ENCODE data around the gene ITPA. TPM values are rescaled to one million over a fixed set of nuclear protein-coding genes. Genes with fewer than 3 reads are reported as not detected.
"Not testable (repeated sequence)": the region's sequence is repeated elsewhere in the genome, so short reads cannot be mapped to it uniquely, and the experiment has no call there.

Gene ITPA
- total RNA-seq, 1 donor from 2014 or later = 58.4 TPM

DNA sequence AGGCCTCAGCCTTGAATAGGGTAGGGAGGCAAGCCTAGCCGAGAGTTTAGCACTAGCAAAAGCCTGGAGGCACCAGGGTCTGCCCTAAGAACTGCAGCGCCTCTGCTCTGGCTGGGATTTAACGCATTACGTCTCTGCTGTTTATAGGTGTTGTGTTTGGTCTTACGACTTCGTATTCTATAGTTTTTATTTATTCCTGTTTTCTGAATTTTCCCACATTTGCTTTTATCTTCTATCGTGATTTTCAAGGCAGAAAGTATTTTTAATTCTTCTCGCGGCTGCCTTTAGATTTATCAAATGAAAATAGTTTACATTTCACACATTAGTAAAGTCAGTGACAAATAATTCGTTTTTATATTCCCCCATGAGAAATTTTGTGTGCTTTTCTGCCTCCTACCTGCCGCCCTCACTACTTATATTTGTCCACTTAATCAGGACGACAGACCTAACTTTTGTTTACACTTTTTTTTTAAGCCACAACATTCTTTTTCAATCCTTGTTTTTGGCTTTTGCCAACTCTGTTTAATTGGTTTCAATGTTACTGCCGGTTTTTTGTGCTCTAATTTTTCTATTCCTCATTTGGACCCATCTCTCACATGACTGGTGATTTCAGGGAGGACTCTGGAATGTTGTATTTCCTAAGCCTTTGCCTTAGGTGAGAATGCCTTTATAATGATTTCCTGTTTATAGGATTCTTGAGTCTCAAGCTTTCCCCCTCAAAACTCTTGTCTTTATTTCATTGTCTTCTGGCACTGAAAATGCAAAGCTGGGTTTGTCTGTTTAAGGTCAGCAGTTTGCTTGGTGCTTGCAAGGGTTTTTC, 34.6 kb upstream of the ITPA start:
- H3K4me3 Mint-ChIP-seq (ENCODE audit: unreplicated experiment) = peak overlapping the region; percentile 88
- no peaks in the 10 kb centered on the region for H3K9me3 Mint-ChIP-seq (ENCODE audit: unreplicated experiment)
- TF ChIP-seq, protein P1, sequence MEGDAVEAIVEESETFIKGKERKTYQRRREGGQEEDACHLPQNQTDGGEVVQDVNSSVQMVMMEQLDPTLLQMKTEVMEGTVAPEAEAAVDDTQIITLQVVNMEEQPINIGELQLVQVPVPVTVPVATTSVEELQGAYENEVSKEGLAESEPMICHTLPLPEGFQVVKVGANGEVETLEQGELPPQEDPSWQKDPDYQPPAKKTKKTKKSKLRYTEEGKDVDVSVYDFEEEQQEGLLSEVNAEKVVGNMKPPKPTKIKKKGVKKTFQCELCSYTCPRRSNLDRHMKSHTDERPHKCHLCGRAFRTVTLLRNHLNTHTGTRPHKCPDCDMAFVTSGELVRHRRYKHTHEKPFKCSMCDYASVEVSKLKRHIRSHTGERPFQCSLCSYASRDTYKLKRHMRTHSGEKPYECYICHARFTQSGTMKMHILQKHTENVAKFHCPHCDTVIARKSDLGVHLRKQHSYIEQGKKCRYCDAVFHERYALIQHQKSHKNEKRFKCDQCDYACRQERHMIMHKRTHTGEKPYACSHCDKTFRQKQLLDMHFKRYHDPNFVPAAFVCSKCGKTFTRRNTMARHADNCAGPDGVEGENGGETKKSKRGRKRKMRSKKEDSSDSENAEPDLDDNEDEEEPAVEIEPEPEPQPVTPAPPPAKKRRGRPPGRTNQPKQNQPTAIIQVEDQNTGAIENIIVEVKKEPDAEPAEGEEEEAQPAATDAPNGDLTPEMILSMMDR (IDR thresholded peaks at IDR 0.05) = peak; percentile 10
- no peaks in the 10 kb centered on the region for H3K36me3 Mint-ChIP-seq (ENCODE audit: unreplicated experiment)
- peak overlapping the region; percentile 44 for H3K27ac Mint-ChIP-seq (ENCODE audit: unreplicated experiment)
- no peak for DNase-seq (ENCODE audit: extremely low spot score, unreplicated experiment)
- H3K27me3 Mint-ChIP-seq (ENCODE audit: unreplicated experiment) = peaks cover 4% of the 10 kb centered on the region
- peaks cover 25% of the 10 kb centered on the region for H3K4me1 Mint-ChIP-seq (ENCODE audit: unreplicated experiment)

DNA sequence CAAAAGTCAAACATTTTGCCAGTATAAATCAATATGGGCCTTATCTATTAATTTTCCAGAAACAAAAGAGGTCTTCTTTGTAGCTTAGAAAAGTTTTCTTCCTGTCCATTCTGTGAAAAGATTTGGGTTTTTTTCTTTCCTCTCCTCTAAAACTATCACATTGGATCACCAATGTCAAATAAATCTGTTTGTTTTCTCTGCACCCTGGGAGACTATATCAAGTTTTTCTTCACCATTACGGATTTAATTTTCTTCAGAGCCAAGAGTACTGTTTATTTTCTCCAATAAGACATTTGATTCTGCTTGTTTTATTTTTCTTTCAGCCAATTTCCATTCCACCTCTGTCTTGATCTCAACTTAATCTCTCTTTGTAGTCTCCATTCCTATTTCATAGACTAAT, 34.0 kb upstream of the ITPA start:
- peaks cover 4% of the 10 kb centered on the region for H3K27me3 Mint-ChIP-seq (ENCODE audit: unreplicated experiment)
- no peaks in the 10 kb centered on the region for H3K9me3 Mint-ChIP-seq (ENCODE audit: unreplicated experiment)
- H3K4me3 Mint-ChIP-seq (ENCODE audit: unreplicated experiment) = peak overlapping the region; percentile 88
- TF ChIP-seq, protein P1 (IDR thresholded peaks at IDR 0.05) = no peak
- no peak for DNase-seq (ENCODE audit: extremely low spot score, unreplicated experiment)
- peak overlapping the region; percentile 44 for H3K27ac Mint-ChIP-seq (ENCODE audit: unreplicated experiment)
- no peaks in the 10 kb centered on the region for H3K36me3 Mint-ChIP-seq (ENCODE audit: unreplicated experiment)
- H3K4me1 Mint-ChIP-seq (ENCODE audit: unreplicated experiment) = peaks cover 25% of the 10 kb centered on the region

DNA sequence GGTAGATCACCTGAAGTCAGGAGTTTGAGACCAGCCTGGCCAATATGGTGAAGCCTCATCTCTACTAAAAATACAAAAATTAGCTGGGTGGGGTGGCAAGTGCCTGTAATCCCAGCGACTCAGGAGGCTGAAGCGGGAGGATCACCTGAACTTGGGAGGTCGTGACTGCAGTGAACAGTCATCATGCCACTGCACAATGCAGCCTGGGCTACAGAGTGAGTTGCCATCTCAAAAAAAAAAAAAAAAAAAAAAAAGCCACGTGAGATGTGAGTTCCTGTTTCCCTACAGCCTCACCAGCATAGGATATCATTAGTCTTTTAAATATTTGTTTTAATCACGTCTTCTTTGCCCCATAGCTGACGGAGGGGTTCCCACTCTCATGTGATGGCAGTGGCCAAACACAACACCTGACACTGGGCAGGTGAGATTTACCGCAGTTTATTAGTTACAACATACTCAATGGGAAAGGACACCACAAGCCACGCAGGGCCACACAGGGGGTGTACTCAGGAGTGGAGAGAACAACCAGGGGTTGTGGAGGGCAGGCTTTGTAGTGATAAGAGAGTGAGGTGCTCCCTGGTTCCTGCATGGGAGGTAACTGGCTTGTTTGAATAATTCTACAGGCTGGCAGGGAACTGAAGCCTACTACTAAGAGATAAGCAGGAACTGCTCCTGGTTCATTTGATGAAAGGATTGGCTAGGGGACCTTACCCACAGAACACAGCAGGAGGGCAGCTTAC, 31.4 kb upstream of the ITPA start:
- no peak overlapping the region for H3K27ac Mint-ChIP-seq (ENCODE audit: unreplicated experiment)
- TF ChIP-seq, protein P1 (IDR thresholded peaks at IDR 0.05) = no peak
- DNase-seq (ENCODE audit: extremely low spot score, unreplicated experiment) = no peak
- no peak overlapping the region for H3K4me3 Mint-ChIP-seq (ENCODE audit: unreplicated experiment)
- H3K4me1 Mint-ChIP-seq (ENCODE audit: unreplicated experiment) = peaks cover 20% of the 10 kb centered on the region
- H3K36me3 Mint-ChIP-seq (ENCODE audit: unreplicated experiment) = no peaks in the 10 kb centered on the region
- H3K27me3 Mint-ChIP-seq (ENCODE audit: unreplicated experiment) = no peaks in the 10 kb centered on the region
- H3K9me3 Mint-ChIP-seq (ENCODE audit: unreplicated experiment) = no peaks in the 10 kb centered on the region

DNA sequence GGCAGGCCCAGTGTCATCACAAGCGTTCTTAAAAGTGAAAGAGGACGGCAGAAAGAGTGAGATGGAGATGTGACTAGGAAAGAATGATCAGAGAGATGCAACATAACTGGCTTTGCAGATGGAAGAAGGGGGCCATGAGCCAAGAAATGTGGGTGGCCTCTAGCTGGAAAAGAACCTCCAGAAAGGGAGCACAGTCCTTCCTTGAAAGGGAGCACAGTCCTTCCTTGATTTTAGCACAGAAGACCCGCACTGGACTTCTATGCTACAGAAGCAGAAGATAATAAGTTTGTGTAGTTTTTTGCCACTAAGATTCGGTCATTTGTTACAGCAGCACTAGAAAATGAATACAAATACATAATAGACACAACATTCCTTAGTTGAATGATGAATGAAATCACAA, 29.0 kb upstream of the ITPA start:
- Mint-ChIP-seq H3K9me3 (ENCODE audit: unreplicated experiment) (no peaks in the 10 kb centered on the region), H3K4me1 (ENCODE audit: unreplicated experiment) (peaks cover 5% of the 10 kb centered on the region), H3K27me3 (ENCODE audit: unreplicated experiment) (no peaks in the 10 kb centered on the region), H3K36me3 (ENCODE audit: unreplicated experiment) (no peaks in the 10 kb centered on the region), H3K4me3 (ENCODE audit: unreplicated experiment) (no peak overlapping the region), H3K27ac (ENCODE audit: unreplicated experiment) (no peak overlapping the region)
- no peak for DNase-seq (ENCODE audit: extremely low spot score, unreplicated experiment)
- TF ChIP-seq, protein P1 (IDR thresholded peaks at IDR 0.05) = no peak

DNA sequence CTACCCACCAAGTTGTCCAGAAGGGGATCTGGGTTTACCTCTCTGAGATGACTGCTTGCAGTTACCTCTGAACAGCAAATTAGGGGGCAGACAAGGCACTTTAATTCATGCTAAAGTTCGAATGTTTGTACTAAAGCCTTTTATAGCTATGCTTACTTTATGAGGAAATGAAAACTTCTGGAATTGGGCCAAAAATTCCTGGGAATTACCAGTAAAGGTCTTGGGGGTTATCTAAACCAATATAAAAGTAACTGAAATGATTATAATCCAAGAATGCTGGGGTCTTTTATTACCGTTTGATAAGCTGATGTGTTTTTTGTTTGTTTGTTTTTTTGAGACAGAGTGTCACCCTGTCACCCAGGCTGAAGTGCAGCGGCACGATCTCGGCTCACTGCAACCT, 28.0 kb upstream of the ITPA start:
- H3K27me3 Mint-ChIP-seq (ENCODE audit: unreplicated experiment) = no peaks in the 10 kb centered on the region
- H3K27ac Mint-ChIP-seq (ENCODE audit: unreplicated experiment) = no peak overlapping the region
- H3K4me3 Mint-ChIP-seq (ENCODE audit: unreplicated experiment) = no peak overlapping the region
- H3K4me1 Mint-ChIP-seq (ENCODE audit: unreplicated experiment) = no peaks in the 10 kb centered on the region
- TF ChIP-seq, protein P1 (IDR thresholded peaks at IDR 0.05) = no peak
- no peaks in the 10 kb centered on the region for H3K36me3 Mint-ChIP-seq (ENCODE audit: unreplicated experiment)
- no peak for DNase-seq (ENCODE audit: extremely low spot score, unreplicated experiment)
- H3K9me3 Mint-ChIP-seq (ENCODE audit: unreplicated experiment) = no peaks in the 10 kb centered on the region

DNA sequence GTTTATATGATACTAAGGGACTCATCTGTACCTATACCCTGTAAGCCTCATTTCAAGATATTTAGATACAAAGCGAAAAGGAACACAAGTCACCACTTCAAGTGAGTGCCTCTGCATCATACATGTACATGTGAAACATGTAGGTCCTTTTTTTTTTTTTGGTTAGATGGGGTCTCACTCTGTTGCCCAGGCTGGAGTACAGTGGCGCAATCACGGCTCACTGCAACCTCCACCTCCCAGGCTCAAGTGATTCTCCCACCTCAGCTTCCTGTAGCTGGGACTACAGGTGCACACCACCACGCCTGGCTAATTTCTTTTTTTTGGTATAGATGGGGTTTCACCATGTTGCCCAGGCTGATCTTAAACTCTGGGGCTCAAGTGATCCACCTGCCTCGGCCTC, 26.9 kb upstream of the ITPA start:
- H3K4me1 Mint-ChIP-seq (ENCODE audit: unreplicated experiment); H3K27me3 Mint-ChIP-seq (ENCODE audit: unreplicated experiment); H3K9me3 Mint-ChIP-seq (ENCODE audit: unreplicated experiment); H3K4me3 Mint-ChIP-seq (ENCODE audit: unreplicated experiment); DNase-seq (ENCODE audit: extremely low spot score, unreplicated experiment); H3K36me3 Mint-ChIP-seq (ENCODE audit: unreplicated experiment); H3K27ac Mint-ChIP-seq (ENCODE audit: unreplicated experiment): not testable (repeated sequence)
